ENCODE results near the gene KCNH2. TPM values are rescaled to one million over a fixed set of nuclear protein-coding genes. Genes with fewer than 3 reads are reported as not detected.

The KCNH2 gene
- total and polyA plus RNA-seq, 2 donors (not counting 1 experiment from before 2014, with no cell fraction given), result 0.86 to 2.7 TPM

GRCh38 chr7:150916670-150917069, 61.5 kb downstream of the KCNH2 start:
- Mint-ChIP-seq H3K4me3 (no peak overlapping the region), H3K4me1 (no peaks in the 10 kb centered on the region), H3K9me3 (ENCODE audit: insufficient read depth) (no peaks in the 10 kb centered on the region), H3K27ac (no peak overlapping the region), H3K27me3 (peaks cover 30% of the 10 kb centered on the region)
- no peak for TF ChIP-seq EZH2 (IDR thresholded peaks at IDR 0.05; ENCODE audit: borderline replicate concordance, insufficient read depth, low read depth, low read length, poor library complexity, severe bottlenecking)
- TF ChIP-seq CTCF (IDR thresholded peaks at IDR 0.05), result no peak
- no peak for DNase-seq
- Histone ChIP-seq H4K20me1 (ENCODE audit: control insufficient read depth, insufficient read depth, low read length, poor library complexity, severe bottlenecking) (no peaks in the 10 kb centered on the region), H2AFZ (ENCODE audit: insufficient read depth, low read depth, low read length, poor library complexity, severe bottlenecking) (no peak overlapping the region), H3K4me2 (replicated peaks; ENCODE audit: low read depth, low read length, poor library complexity, severe bottlenecking) (no peak overlapping the region), H3K79me2 (ENCODE audit: control insufficient read depth, insufficient read depth, low read length) (no peaks in the 10 kb centered on the region), H3K9ac (ENCODE audit: low read length) (no peak overlapping the region), H3K27ac (ENCODE audit: low read length in 2 of 2) (no peak overlapping the region), H3K27me3 (replicated peaks in 1 of 4; ENCODE audit: control extremely low read depth in 1 of 4, control insufficient read depth in 3 of 4, insufficient read depth in 4 of 4, low read length in 3 of 4) (peaks cover 0 to 16% (median 0%) of the 10 kb centered on the region in 4 experiments), H3K4me1 (ENCODE audit: control insufficient read depth in 2 of 2, insufficient read depth in 2 of 2, low read length in 2 of 2) (no peaks in the 10 kb centered on the region), H3K9me3 (ENCODE audit: control extremely low read depth in 1 of 3, control insufficient read depth in 2 of 3, insufficient read depth in 1 of 3, low read length in 2 of 3) (no peaks in the 10 kb centered on the region), H3K4me3 (ENCODE audit: control extremely low read depth in 1 of 5, extremely low read depth in 1 of 5, insufficient read depth in 1 of 5, low read depth in 2 of 5, low read length in 4 of 5) (no peak overlapping the region), H3K36me3 (replicated peaks in 1 of 2; ENCODE audit: control extremely low read depth in 1 of 2, control insufficient read depth in 1 of 2, extremely low read depth in 1 of 2, insufficient read depth in 2 of 2, low read length in 1 of 2) (no peaks in the 10 kb centered on the region)
- intact Hi-C loops (cut with micrococcal nuclease), result no loop called here
- CTCF ChIA-PET, result no interaction called here
- POLR2A ChIA-PET, result no interaction called here
- ATAC-seq (ENCODE audit: low read depth), result no peak
- 84% methylated on average over 10 of the region's 10 CpGs for WGBS (ENCODE audit: insufficient coverage)

GRCh38 chr7:150914966-150915365, 63.2 kb downstream of the KCNH2 start:
- intact Hi-C loops (cut with micrococcal nuclease), result no loop called here
- H3K4me1 Mint-ChIP-seq, result no peaks in the 10 kb centered on the region
- H3K9me3 Mint-ChIP-seq (ENCODE audit: insufficient read depth), result no peaks in the 10 kb centered on the region
- H3K27ac ChIP-seq (ENCODE audit: low read length in 2 of 2), result no peak overlapping the region
- TF ChIP-seq EZH2 (IDR thresholded peaks at IDR 0.05; ENCODE audit: borderline replicate concordance, insufficient read depth, low read depth, low read length, poor library complexity, severe bottlenecking) (no peak), CTCF (IDR thresholded peaks at IDR 0.05) (no peak)
- H3K4me3 Mint-ChIP-seq, result no peak overlapping the region
- H4K20me1 ChIP-seq (ENCODE audit: control insufficient read depth, insufficient read depth, low read length, poor library complexity, severe bottlenecking), result no peaks in the 10 kb centered on the region
- H3K79me2 ChIP-seq (ENCODE audit: control insufficient read depth, insufficient read depth, low read length), result no peaks in the 10 kb centered on the region
- no peak overlapping the region for H3K4me2 ChIP-seq (replicated peaks; ENCODE audit: low read depth, low read length, poor library complexity, severe bottlenecking)
- peaks cover 0 to 3% (median 0%) of the 10 kb centered on the region in 3 donors for H3K9me3 ChIP-seq (ENCODE audit: control extremely low read depth in 1 of 3, control insufficient read depth in 2 of 3, insufficient read depth in 1 of 3, low read length in 2 of 3)
- WGBS (ENCODE audit: insufficient coverage), result 79% methylated on average over 4 of the region's 6 CpGs
- H3K9ac ChIP-seq (ENCODE audit: low read length), result no peak overlapping the region
- no peaks in the 10 kb centered on the region for H3K36me3 ChIP-seq (replicated peaks in 1 of 2; ENCODE audit: control extremely low read depth in 1 of 2, control insufficient read depth in 1 of 2, extremely low read depth in 1 of 2, insufficient read depth in 2 of 2, low read length in 1 of 2)
- H3K27me3 Mint-ChIP-seq, result peaks cover 25% of the 10 kb centered on the region
- H3K4me1 ChIP-seq (ENCODE audit: control insufficient read depth in 2 of 2, insufficient read depth in 2 of 2, low read length in 2 of 2), result no peaks in the 10 kb centered on the region
- H3K4me3 ChIP-seq (ENCODE audit: control extremely low read depth in 1 of 5, extremely low read depth in 1 of 5, insufficient read depth in 1 of 5, low read depth in 2 of 5, low read length in 4 of 5), result no peak overlapping the region
- ChIA-PET CTCF (no interaction called here), POLR2A (no interaction called here)
- H3K27ac Mint-ChIP-seq, result no peak overlapping the region
- no peak for DNase-seq
- H2AFZ ChIP-seq (ENCODE audit: insufficient read depth, low read depth, low read length, poor library complexity, severe bottlenecking), result no peak overlapping the region
- no peak for ATAC-seq (ENCODE audit: low read depth)
- H3K27me3 ChIP-seq (replicated peaks in 1 of 4; ENCODE audit: control extremely low read depth in 1 of 4, control insufficient read depth in 3 of 4, insufficient read depth in 4 of 4, low read length in 3 of 4), result peaks cover 0 to 18% (median 0%) of the 10 kb centered on the region in 4 experiments
